Measurements from ENCODE around the gene OPRM1.
"Not testable (repeated sequence)": the region's sequence is repeated elsewhere in the genome, so short reads cannot be mapped to it uniquely, and the experiment has no call there.

The OPRM1 gene

GRCh38 chr6:154156135-154156896, 117.3 kb downstream of the OPRM1 start:
- peak; percentile 53 to 74 for DNase-seq

GRCh38 chr6:154157082-154157481, 118.0 kb downstream of the OPRM1 start:
- peak in 1 of 2 donors; percentile 45 for DNase-seq

GRCh38 chr6:154157706-154158105, 118.7 kb downstream of the OPRM1 start:
- DNase-seq = no peak

GRCh38 chr6:154159126-154159525, 120.1 kb downstream of the OPRM1 start:
- no peak for DNase-seq

- DNase-seq = no peak
Observed at GRCh38 chr6:154161689-154162088, 122.6 kb downstream of the OPRM1 start.

- no peak for DNase-seq
Observed at GRCh38 chr6:154164397-154164796, 125.4 kb downstream of the OPRM1 start.

- no peak for DNase-seq
Observed at GRCh38 chr6:154165478-154165877, 126.4 kb downstream of the OPRM1 start.

- DNase-seq = no peak
Observed at GRCh38 chr6:154166140-154166539, 127.1 kb downstream of the OPRM1 start.

GRCh38 chr6:154167126-154167525, 128.1 kb downstream of the OPRM1 start:
- no peak for DNase-seq

- DNase-seq = peak; percentile 31 to 47
Observed at GRCh38 chr6:154169193-154169847, 130.3 kb downstream of the OPRM1 start.

GRCh38 chr6:154170106-154170505, 131.1 kb downstream of the OPRM1 start:
- no peak for DNase-seq

- not testable (repeated sequence) for DNase-seq
Observed at GRCh38 chr6:154172393-154172792, 133.4 kb downstream of the OPRM1 start.

- DNase-seq = no peak
Observed at GRCh38 chr6:154179434-154179833, 140.4 kb downstream of the OPRM1 start.

GRCh38 chr6:154187203-154187602, 148.2 kb downstream of the OPRM1 start:
- no peak for DNase-seq

- no peak for DNase-seq
Observed at GRCh38 chr6:154187714-154188113, 148.7 kb downstream of the OPRM1 start.

GRCh38 chr6:154196333-154196885, 157.4 kb downstream of the OPRM1 start:
- DNase-seq = no peak

GRCh38 chr6:154197196-154197860, 158.3 kb downstream of the OPRM1 start:
- DNase-seq = no peak

GRCh38 chr6:154201688-154202087, 162.6 kb downstream of the OPRM1 start:
- not testable (repeated sequence) for DNase-seq

GRCh38 chr6:154202339-154202738, 163.3 kb downstream of the OPRM1 start:
- no peak for DNase-seq

- DNase-seq = no peak
Observed at GRCh38 chr6:154202958-154203357, 163.9 kb downstream of the OPRM1 start.

- DNase-seq = no peak
Observed at GRCh38 chr6:154206141-154206540, 167.1 kb downstream of the OPRM1 start.

GRCh38 chr6:154206996-154207395, 168.0 kb downstream of the OPRM1 start:
- no peak for DNase-seq

GRCh38 chr6:154209555-154209954, 170.5 kb downstream of the OPRM1 start:
- no peak for DNase-seq

- no peak for DNase-seq
Observed at GRCh38 chr6:154210678-154211077, 171.6 kb downstream of the OPRM1 start.

Data from CD4-positive, alpha-beta T cell treated with Interferon alpha-2 for 1 hour (primary cell).